Measurements from ENCODE around the gene TIMM21.

Gene TIMM21, protein sequence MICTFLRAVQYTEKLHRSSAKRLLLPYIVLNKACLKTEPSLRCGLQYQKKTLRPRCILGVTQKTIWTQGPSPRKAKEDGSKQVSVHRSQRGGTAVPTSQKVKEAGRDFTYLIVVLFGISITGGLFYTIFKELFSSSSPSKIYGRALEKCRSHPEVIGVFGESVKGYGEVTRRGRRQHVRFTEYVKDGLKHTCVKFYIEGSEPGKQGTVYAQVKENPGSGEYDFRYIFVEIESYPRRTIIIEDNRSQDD

DNA sequence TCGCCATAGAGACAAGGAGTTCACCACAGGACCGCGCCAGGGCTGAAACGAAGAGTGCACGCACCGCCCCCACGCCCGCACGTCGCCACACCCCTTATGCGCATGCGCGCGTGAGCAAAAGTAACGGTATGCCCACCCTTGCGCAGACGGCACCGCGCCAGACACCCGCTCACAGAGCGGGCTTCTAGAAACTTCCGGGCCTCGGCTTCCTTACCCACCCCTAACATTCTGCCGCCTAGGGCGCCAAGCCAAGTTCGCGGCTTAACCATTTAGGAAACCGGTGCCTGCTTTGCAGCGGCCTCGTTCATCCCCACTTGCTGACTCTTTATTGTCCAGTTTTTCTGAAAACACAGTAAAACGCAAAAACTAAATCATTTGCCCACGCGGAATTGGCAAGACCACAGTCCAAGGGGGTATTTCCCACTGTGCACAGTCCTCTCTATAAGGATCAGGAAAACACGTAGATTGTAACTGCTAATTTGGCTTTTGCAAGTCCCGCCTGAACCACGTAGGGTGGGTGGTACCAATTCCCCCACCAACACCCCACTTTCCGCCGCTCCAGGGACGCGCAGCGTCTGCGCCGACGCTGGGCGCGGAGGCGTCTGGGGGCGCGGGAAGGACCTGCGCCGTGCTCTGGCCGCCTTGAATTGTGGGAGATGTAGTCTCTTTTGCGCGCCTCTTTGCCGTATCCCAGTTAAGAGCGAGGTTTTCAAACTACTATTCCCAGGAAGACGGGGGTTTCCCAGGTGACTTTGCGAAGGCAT, at the start of gene TIMM21, which contains the start of gene FBXO15:
Gene TIMM21, plus strand, starts transcription at position 745 of the 764 bp plus-strand sequence. CDS start 286 bp downstream, outside the sequence.
Gene FBXO15, minus strand, starts transcription at position 56 of the 764 bp plus-strand sequence. Its CDS starts 49 bp downstream, at position 7.
- peak; percentile 97 for DNase-seq (ENCODE audit: low spot score)

DNA sequence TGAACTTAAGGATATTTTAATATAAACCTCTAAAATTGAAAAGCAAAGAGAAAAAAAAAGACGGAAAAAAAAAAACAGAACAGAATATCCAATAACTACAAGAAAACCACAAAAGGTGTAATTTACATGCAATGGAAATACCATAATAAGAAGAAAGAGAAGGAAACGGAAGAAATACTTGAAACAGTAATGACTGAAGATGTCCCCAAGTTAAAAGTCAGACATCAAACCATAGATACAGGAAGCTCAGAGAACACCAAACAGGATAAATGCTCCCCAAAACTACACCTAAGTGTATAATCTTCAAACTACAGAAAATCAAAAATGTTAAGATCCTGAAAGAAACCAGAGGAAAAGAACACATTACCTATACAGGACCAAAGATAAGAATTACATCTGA, 39.9 kb upstream of the TIMM21 start:
- no peak for DNase-seq (ENCODE audit: low spot score)

DNA sequence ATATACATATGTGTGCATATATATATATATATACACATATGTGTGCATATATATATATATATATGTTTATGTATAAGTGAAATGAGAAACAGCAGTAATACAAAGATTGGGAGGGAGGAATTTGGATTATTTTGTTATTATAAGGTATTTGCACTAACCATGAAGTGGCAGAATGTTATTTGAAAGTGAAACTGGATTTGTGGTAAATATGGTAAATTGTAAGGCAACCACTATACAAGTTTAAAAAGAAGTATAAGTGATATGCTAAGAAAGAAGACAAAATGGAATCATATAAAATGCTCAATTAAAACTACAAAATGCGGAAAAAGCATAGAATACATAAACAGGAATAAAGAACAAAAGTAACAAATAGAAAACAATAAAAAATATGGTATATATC, 38.2 kb upstream of the TIMM21 start:
- DNase-seq (ENCODE audit: low spot score) = no peak

DNA sequence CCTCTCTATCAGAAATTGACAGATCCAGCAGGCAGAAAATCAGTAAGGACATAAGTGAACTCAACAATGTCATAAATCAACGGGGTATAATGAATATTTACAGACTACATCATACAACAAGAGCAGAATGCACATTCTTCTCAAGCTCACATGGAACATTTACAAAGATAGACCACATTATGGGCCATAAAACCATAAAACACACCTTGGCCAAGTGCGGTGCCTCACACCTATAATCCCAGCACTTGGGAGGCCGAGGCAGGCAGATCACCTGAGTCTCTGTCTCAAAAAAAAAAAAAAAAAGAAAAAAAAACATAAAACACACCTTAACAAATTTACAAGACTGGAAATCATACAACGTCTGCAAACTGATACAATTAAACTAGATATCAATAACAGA, 37.3 kb upstream of the TIMM21 start:
- no peak for DNase-seq (ENCODE audit: low spot score)

DNA sequence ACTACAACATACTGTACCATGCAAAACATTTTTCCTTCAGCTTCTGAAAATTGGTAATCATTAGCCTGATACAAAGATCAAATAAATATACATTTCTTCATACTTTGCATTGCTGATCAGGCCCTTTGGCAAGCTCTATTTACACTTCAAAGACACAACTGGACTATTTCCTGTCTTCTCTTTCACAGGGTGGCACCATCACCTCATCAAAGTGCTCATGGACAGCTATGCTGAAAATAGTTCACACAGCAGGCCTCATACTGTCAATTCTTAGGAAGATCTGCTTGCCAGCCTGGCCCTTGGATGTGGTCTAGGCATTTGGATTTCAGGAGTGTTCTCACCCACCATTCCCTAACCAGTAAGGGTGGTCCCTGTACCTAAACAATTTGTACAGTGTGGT, 34.6 kb upstream of the TIMM21 start:
- no peak for DNase-seq (ENCODE audit: low spot score)

DNA sequence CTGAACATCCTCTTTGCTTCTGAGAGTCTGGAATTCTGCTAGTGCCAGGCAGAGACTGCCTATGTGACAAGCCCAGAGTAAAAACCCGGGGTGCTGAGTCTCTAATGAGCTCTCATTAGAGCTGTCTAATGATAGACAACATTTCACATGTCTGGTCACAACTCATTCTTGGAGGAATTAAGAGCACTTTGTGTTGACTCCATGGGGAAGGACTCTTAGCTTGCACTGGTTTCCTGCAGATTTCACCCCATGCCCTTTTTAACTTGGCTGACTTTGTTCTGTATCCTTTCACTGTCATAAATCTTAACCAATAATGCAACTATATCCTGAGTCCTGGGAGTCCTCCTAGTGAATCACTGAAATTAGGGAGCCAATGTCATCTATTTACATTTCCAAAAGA, 34.2 kb upstream of the TIMM21 start:
- DNase-seq (ENCODE audit: low spot score) = no peak

DNA sequence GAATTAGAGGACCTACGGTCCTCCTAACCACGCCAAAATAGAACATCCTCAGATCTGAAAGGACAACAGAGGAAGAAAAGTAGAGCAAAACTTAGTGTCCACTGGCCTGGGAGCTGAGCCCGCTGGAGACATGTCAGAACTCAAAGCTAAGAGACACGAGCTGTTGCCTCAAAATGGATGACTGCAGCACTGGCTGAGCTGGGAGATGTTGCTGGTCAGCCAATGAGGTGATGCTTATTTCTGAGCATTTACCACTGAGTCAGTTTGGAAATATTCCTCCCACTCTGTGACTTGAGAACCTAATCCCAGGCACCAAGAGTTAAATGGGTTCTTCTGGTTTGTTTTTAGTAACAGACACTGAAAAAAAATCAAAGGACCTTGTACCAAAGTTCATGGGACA, 33.3 kb upstream of the TIMM21 start:
- DNase-seq (ENCODE audit: low spot score) = no peak

DNA sequence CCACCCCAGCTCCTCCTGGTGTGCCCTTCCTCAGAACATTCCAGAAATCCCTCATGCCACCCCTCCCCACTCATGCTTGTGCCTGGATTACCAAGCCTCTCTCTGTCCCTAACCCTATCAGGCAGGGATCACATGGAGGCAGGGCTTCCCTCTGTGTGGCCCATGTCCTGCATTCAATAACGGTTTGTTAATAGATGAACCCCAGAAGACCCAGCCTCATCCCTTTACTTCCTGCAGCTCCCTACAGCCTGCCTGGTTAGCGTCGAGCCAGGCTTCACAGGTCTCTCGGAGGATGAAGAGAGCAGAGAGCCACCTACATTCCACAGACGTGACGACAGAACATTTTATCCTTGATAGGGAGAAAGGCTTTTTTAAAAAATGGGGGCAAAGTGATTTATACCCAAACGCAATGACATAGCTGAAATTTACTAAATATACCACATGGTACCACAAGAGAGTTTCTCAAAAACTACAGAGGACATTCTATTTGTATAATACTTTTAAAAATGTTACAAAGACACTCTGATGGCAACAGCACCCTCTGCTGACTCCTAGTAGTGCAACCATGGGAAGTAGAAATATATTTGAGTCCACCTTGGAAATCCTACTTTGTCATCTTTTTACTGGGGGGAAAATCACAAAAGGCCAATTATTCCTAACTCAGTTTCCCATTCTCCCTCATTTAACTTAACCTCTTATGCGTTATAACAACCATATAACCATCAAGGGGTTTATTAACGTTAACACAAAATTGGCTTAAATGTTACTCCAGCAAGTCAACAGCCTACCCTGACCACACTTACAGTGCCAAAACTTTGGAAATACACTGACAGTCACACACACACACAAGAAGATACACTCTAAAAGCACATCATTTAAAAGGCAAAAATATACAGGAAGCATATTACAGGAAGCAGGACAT, 31.4 kb upstream of the TIMM21 start:
- peak; percentile 31 for DNase-seq (ENCODE audit: low spot score)

DNA sequence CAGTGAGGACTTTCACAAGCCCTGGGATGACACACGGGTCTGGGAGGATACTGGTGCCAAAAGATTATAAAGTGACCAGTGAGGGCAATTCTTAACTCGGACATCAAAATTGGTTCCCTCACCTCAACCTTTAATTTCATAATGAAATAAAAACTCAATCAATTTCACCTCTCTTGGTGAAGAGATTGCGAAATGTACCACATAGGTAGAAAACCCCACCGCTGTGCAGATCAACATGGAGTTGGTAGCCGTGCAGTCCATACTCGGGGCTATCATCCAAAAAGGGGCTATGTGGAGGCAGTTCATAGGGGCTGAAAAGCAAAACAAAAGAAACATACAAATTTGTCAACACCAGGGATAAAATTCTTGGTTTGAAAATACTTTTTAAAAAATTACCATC, 25.1 kb upstream of the TIMM21 start:
- no peak for DNase-seq (ENCODE audit: low spot score)

DNA sequence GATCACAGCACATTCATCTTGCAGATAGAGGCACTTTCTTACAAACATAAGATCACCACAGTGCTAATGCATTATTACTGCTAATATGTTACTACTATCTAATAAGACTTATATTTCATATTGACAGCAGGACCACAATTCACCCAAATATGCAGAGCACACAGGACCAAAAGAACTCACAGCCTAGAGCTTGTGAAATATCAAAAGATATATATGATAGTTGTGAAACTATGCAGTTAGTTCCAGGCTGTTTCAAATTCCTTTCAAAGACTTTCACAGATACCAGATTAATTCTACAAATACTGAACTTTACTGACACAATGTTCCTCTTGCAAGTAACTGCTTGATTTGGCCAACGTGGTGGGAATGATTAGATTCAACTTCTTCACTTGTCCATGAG, 23.7 kb upstream of the TIMM21 start:
- no peak for DNase-seq (ENCODE audit: low spot score)

DNA sequence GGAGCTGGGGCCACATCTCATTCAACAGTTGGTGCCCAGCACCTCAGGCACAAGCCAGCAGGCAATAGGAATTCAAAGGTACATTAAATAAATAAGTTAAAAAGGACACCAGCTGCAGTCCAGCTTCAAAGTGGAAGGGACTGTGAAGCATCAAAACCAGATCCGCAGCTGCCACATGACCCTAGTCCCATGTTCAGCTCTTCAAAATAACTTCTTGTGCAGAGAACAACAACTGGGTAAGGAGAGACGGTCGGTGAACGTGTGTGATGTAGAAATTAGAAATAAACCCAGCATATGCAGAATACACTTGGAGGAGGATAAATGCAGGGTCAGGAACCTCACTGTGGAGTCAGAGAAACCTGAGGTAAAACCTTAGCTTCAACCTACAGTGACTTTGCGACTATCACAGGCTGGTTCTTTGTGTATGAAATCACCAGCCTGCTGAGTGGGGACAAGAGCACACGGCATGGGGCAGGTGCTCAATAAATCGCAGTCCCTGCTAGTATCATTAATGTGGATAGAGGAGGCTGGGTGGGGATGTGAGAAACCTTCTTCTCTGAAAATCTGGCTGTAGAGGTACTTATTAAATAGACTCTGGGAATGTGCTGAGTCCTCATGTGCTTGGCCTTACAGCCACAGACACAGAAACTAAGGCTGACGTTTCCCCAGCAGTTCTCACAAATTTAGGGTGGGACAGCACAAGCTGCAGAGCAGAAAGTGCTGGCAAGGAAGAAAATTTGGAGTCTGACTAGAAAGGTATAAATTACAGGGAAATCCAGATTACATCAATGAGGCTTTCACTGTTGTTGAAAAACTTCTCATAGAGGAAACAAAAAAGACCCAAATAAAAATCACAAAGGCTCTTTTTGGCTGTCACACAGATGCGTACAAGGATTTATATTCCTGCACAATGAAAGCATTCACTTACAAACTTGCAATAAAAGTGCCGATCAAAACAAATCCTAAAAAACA, 21.4 kb upstream of the TIMM21 start:
- no peak for DNase-seq (ENCODE audit: low spot score)

DNA sequence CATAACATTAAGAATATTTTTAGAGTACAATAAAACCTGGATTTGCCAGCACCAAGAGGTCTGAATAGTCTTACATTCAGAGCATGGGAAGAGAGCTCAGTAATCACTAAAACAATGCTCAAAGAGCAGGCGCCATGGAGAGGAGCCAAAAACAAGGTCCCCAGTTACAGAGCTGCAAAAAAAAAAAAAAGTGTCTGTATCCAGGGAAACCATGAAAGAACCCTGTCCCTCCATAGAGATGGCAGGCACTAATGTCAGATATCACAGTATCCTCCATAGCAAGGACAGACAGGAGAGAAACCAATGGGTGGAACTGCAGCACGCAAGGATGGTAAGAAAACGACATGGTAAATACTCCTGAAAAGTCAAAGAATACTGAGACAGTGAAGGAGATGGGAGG, 20.2 kb upstream of the TIMM21 start:
- no peak for DNase-seq (ENCODE audit: low spot score)

DNA sequence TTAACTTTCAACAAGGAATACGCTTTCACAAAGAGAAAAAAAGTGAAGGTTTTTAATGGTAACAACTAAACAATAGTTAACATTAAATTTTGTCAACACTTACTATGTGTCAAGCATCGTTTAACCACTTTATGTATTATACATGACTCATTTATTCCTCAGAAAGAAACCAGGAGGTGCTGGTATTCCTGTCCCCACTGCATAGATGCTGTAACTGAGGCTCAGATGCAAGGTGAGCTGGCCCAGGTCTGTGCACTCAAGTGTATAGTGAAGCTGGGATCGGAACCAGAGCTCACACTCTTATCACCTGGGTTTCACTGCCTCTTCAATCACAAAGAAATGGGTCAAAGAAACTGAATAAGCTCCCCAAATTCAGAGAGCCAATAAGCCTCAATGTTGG, 17.2 kb upstream of the TIMM21 start:
- no peak for DNase-seq (ENCODE audit: low spot score)

DNA sequence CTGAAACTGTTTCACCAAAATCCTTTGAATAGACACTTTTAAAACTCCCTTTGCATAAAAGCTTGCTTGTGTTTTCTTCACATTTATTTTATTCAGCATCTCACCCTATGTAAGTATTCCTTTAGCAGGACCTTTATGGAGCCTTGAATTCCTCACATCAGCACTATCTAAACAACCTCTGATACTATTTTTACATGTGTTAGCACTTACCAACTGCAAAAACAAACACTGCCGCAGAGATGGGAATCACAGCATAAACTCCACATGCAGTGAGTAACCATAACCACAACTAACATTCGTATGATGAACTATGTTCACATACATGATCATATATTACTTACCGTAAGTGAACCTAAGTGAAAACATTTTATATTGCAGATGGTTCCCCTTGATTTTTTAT, 16.1 kb upstream of the TIMM21 start:
- DNase-seq (ENCODE audit: low spot score) = no peak

DNA sequence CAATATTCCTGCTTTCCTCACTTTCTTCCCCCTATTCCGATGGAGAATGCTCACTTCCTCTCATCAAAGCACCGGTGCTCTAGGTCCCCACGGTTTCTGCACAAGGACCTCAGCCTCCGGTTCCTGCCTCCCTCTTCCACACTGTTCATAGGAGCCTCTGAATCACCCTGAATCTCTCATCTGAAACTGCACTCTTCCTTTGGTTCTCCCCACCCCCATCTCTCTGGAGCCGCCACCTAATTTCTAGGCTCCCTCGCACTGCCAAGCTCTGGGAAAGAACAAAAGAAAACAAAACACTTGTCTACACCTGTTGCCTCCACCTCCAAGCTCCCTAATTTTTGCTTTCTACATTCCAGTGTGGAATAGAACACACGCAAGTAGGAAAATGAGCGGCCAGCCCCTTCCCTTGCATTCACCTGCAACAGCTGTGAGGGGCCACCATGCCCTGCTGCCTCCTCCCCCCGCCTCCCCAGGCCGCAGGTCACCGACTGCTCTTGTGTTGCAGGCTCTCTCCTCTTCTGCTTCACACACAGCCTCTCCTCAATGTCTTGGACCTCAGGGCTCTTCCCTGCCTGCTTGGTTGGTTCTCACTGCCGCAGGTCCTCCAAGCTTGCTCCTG, 10.3 kb upstream of the TIMM21 start:
- no peak for DNase-seq (ENCODE audit: low spot score)

DNA sequence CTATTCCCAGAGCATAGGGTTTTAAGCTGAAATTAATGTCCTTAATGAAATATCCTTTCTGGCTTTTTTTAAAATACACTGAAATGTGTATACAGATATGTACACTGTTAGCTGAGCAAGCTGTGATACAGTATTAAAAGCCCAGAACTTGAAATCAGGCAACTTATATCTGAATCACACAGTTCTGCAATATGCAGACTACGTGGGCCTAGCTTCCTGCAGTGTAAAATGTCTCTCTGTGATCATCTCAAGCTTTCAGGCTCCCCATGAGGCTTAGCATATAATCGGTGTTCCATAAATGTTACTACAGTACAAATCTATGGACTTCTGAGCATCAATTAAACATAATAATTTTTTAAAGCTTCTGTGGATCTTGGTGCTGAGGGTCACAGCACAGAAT, 8.9 kb upstream of the TIMM21 start:
- no peak for DNase-seq (ENCODE audit: low spot score)

DNA sequence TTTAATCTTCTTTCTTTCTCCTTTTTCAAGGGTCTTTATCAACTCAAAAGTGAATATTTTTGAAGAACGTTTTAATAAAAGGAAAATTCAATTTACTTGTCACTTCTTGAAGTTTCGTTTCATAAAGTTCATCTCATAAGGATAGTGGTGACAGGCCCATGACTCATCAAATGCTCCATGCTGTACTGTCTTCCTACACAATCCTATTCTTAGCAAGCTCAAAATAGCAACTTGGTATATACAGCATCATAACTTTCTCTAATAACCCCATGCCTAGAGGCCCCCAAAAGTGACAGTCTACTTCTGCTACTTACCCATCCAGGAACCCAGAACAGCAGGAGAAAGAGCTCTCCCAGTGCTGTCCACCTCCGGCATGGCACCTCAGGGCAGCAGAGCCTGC, 8.4 kb upstream of the TIMM21 start:
- DNase-seq (ENCODE audit: low spot score) = no peak

DNA sequence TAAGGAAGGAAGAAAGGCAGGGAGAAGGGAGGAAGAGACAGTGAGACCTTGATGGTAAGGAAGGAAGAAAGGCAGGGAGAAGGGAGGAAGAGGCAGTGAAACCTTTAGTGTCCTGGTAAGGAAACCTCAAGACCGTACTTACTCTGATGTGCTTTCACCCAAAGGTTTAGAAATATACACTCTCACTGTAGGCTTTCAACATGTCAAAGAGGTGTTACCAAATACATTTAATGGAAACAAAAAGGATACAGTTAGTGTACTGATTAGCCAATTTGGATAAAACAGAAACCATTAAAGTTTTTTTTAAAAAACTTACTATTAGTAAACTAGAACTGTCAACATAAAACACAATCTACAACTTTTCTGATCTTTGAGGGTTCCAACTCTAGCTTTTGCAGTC, 7.7 kb upstream of the TIMM21 start:
- no peak for DNase-seq (ENCODE audit: low spot score)

DNA sequence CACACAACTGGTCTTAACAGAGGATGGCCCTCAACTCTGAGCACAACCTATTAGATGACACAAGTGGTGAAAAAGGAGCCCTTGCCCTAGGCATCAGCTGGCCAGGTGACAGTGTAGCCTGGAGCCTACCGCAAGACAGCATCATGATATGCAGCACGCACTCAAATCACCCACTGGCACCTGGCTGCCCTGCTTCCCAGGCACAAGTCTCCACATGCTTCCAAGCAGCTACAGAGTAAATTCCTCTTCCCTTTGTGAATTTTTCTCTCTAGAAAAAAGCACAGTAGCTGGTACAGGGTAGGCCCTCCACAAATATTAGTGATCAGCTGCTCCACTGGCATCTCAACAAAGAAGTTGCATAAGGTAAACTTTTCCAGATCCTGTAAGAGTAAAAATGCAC, 6.7 kb upstream of the TIMM21 start:
- no peak for DNase-seq (ENCODE audit: low spot score)

DNA sequence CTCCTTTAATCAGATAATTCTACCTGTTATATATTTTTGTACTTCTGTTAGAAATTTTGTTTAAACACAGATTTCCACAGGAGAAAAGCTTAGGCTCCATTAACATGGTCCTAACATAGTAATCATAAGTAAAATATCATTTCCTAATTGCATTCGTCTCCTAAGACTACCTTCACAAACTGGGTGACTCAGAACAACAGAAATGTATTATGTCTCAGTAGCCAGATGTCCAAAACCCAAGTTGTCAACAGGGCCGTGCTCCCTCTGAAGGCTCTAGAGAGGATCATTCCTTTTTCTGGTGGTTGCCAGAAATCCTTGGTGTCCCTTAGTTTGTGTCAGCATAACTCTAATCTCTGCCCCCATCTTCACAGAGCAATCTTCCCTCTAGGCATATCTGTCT, 6.1 kb upstream of the TIMM21 start:
- no peak for DNase-seq (ENCODE audit: low spot score)

DNA sequence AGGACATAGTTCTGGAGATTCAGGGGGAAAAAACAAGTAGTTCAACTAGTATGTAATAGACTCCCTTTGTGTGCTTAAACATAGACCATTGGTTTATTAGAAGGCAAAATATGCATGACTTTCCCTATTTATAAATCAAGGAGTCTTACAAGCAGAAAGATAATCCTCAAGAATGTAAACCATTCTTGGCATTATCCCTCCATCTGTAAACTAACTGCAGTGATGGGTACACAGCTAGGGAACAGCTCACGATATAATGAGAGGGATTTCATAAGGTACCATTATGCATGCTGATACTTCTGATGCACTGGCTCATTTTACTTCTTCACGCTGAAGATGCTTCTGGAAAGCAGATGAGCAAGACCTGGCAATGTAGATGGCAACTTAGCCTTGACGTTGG, 1.6 kb upstream of the TIMM21 start:
- DNase-seq (ENCODE audit: low spot score) = peak; percentile 23
